IMR-90 (cell line): ENCODE results near the gene SLC12A6. TPM values are rescaled to one million over a fixed set of nuclear protein-coding genes. Genes with fewer than 3 reads are reported as not detected.

ENCODE experiments used
- ATAC-seq: fragments of 200-7000 bp; cut with Tn5 transposase; 2 replicates; pipeline ENCODE4 v1.9.1; 2020; ENCODE audit warnings: low read depth, mild to moderate bottlenecking, moderate library complexity
- BruUV-seq: library from RNA; stranded (reverse); fragments of 400-500 nt; replicated peaks from 2 replicates; lab custom pipeline; 2021; lab: Mats Ljungman, UMichigan
- CTCF ChIA-PET: fragments of 300-600 bp; formaldehyde crosslinking; extraction: SDS; loops from one replicate; lab custom pipeline; 2021; ENCODE audit warnings: antibody characterized with exemption; lab: Yijun Ruan, JAX
- POLR2A ChIA-PET: fragments of 300-600 bp; sonication (Branson Sonifier 250); formaldehyde crosslinking; loops from one replicate; lab custom pipeline; 2022; ENCODE audit warnings: antibody characterized with exemption; ENCODE audit not compliant: unreplicated experiment; lab: Charles Lee
- DNase-seq: peaks from one replicate; pipeline ENCODE4 v3.0.0; 2013
- H2AFZ ChIP-seq: replicated peaks from 2 replicates; pipeline ENCODE3; 2013; ENCODE audit warnings: low read length, mild to moderate bottlenecking; ENCODE audit not compliant: poor library complexity
- H2AK5ac ChIP-seq: 2 replicates; pipeline ENCODE4 v1.6.1; 2013; ENCODE audit warnings: low read depth, low read length, inconsistent platforms
- H2AK9ac ChIP-seq: replicated peaks from 2 replicates; pipeline ENCODE3; 2013; ENCODE audit warnings: mild to moderate bottlenecking, low read depth, low read length, moderate library complexity; ENCODE audit not compliant: poor library complexity
- H2BK120ac ChIP-seq: 2 replicates; pipeline ENCODE4 v1.6.1; 2013; ENCODE audit warnings: low read depth, low read length, inconsistent platforms
- H2BK15ac ChIP-seq: 3 replicates; pipeline ENCODE4 v1.6.1; 2013; ENCODE audit warnings: low read depth, low read length, inconsistent platforms
- H2BK20ac ChIP-seq: 2 replicates; pipeline ENCODE4 v1.6.1; 2013; ENCODE audit warnings: low read depth, mild to moderate bottlenecking, inconsistent platforms, low read length, moderate library complexity
- H2BK5ac ChIP-seq: 2 replicates; pipeline ENCODE4 v1.6.1; 2013; ENCODE audit warnings: mild to moderate bottlenecking, low read depth, low read length, inconsistent platforms; ENCODE audit not compliant: poor library complexity, severe bottlenecking
- H3K14ac ChIP-seq: replicated peaks from 2 replicates; pipeline ENCODE4 v1.6.1; 2013; ENCODE audit warnings: low read depth, low read length, inconsistent platforms
- H3K18ac ChIP-seq: 2 replicates; pipeline ENCODE4 v1.6.1; 2013; ENCODE audit warnings: low read depth, low read length, control low read depth
- H3K23ac ChIP-seq: 2 replicates; pipeline ENCODE4 v1.6.1; 2013; ENCODE audit warnings: low read depth, low read length, inconsistent platforms
- H3K27ac ChIP-seq: 2 replicates; pipeline ENCODE4 v1.5.1; 2013; ENCODE audit warnings: mild to moderate bottlenecking, control low read depth, low read length; ENCODE audit not compliant: insufficient read depth
- H3K27me3 ChIP-seq: 2 replicates; pipeline ENCODE4 v1.6.1; 2013; ENCODE audit warnings: low read length; ENCODE audit not compliant: control insufficient read depth, insufficient read depth
- H3K36me3 ChIP-seq: 2 replicates; pipeline ENCODE4 v1.6.1; 2013; ENCODE audit warnings: low read length, mixed read lengths; ENCODE audit not compliant: control insufficient read depth, insufficient read depth
- H3K4ac ChIP-seq: 2 replicates; pipeline ENCODE4 v1.6.1; 2013; ENCODE audit warnings: low read depth, low read length, inconsistent platforms
- H3K4me1 ChIP-seq: 2 replicates; pipeline ENCODE4 v1.6.1; 2013; ENCODE audit warnings: low read length, mixed read lengths; ENCODE audit not compliant: control insufficient read depth, insufficient read depth
- H3K4me2 ChIP-seq: 2 replicates; pipeline ENCODE4 v1.6.1; 2013; ENCODE audit warnings: low read depth, mild to moderate bottlenecking, control low read depth, low read length, moderate library complexity
- H3K4me3 ChIP-seq: 2 replicates; pipeline ENCODE4 v1.5.1; 2013; ENCODE audit warnings: low read depth, mild to moderate bottlenecking, control low read depth, low read length, moderate library complexity; ENCODE audit not compliant: insufficient read depth
- H3K56ac ChIP-seq: 2 replicates; pipeline ENCODE4 v1.6.1; 2013; ENCODE audit warnings: low read length, inconsistent platforms; ENCODE audit not compliant: insufficient read depth; ENCODE audit errors: extremely low read depth
- H3K79me1 ChIP-seq, 2 experiments: 2 replicates each; pipeline ENCODE4 v1.6.1; 2013; ENCODE audit warnings: low read length in 2 of 2, inconsistent platforms in 1 of 2, low read depth in 1 of 2
- H3K9ac ChIP-seq: 2 replicates; pipeline ENCODE4 v1.6.1; 2013; ENCODE audit warnings: low read depth, low read length, control low read depth
- H3K9me1 ChIP-seq: 2 replicates; pipeline ENCODE4 v1.6.1; 2013; ENCODE audit warnings: low read length, inconsistent platforms; ENCODE audit not compliant: insufficient read depth
- H3K9me3 ChIP-seq: 2 replicates; pipeline ENCODE4 v1.6.1; 2013; ENCODE audit warnings: low read length; ENCODE audit not compliant: control insufficient read depth, insufficient read depth
- H4K20me1 ChIP-seq: 2 replicates; pipeline ENCODE4 v1.6.1; 2013; ENCODE audit warnings: low read length, inconsistent platforms; ENCODE audit not compliant: insufficient read depth
- H4K5ac ChIP-seq: 2 replicates; pipeline ENCODE4 v1.6.1; 2013; ENCODE audit warnings: mild to moderate bottlenecking, low read depth, low read length, control low read depth
- H4K8ac ChIP-seq, 2 experiments: 2 replicates each; pipeline ENCODE4 v1.6.1; 2013; ENCODE audit warnings: low read depth in 2 of 2, low read length in 2 of 2, control low read depth in 1 of 2, inconsistent platforms in 1 of 2
- H4K91ac ChIP-seq: 2 replicates; pipeline ENCODE4 v1.6.1; 2013; ENCODE audit warnings: low read depth, low read length, inconsistent platforms; ENCODE audit not compliant: insufficient read depth
- BHLHE40 ChIP-seq: fragments of 150-350 bp; IDR thresholded peaks from 2 replicates; pipeline ENCODE4 v1.6.1; 2016; ENCODE audit warnings: mild to moderate bottlenecking, low read depth, low read length
- RCOR1 ChIP-seq: IDR thresholded peaks from 2 replicates; pipeline ENCODE4 v1.6.1; 2012; ENCODE audit warnings: mild to moderate bottlenecking, low read length, improper control_type of control experiment; ENCODE audit not compliant: insufficient replicate concordance
- USF2 ChIP-seq: fragments of 150-350 bp; IDR thresholded peaks from 2 replicates; pipeline ENCODE4 v1.6.1; 2017; ENCODE audit warnings: mild to moderate bottlenecking, antibody characterized with exemption, low read length, low read depth
- WGBS, 2 experiments: methylation state at CpG; one replicate each; pipeline versions ENCODE4 v1.1.5 to v1.1.7; 2013; ENCODE audit warnings: missing lambda C conversion rate in 2 of 2; ENCODE audit not compliant: insufficient read length in 1 of 2; ENCODE audit errors: extremely low coverage in 2 of 2; 5-methylcytosine and 5-hydroxymethylcytosine counted together
- dilution Hi-C: fragments of 300-500 bp; cut with HindIII; formaldehyde crosslinking; loops from one replicate; pipeline ENCODE4 v1.14.3; 2018; ENCODE audit warnings: low sequenced_read_pairs; ENCODE audit not compliant: unreplicated experiment
- in situ Hi-C: fragments of 300-500 bp; cut with MboI; formaldehyde crosslinking; loops from 3 replicates; pipeline ENCODE4 v1.14.3; 2019; ENCODE audit warnings: low sequenced_read_pairs, inconsistent platforms, mixed read lengths
- intact Hi-C: fragments of 100-400 bp; cut with micrococcal nuclease; formaldehyde crosslinking; loops from 2 replicates; pipeline ENCODE4 v1.10.0; 2022
- polyA plus RNA-seq, 3 experiments: library from polyadenylated mRNA; depleted of rRNA; stranded (reverse); fragments of >200 nt; gene quantifications; 2 replicates each; pipeline ENCODE4 v1.2.3, GENCODE V29; 2012; ENCODE audit warnings: low replicate concordance in 1 of 3
- total RNA-seq: library from RNA; depleted of rRNA; stranded (reverse); fragments of >200 nt; gene quantifications from 2 replicates; pipeline ENCODE4 v1.2.3, GENCODE V29; 2012
- TF ChIP-seq, protein P1 (sequence below): fragments of 150-350 bp; IDR thresholded peaks from 2 replicates; pipeline ENCODE4 v1.6.1; 2016; ENCODE audit warnings: low read depth, mild to moderate bottlenecking, low read length, moderate library complexity, borderline replicate concordance

Gene SLC12A6
- total and polyA plus RNA-seq, 2 of the 4 experiments (the other 2 are of a cell fraction) = 7.7 to 10.2 TPM

DNA sequence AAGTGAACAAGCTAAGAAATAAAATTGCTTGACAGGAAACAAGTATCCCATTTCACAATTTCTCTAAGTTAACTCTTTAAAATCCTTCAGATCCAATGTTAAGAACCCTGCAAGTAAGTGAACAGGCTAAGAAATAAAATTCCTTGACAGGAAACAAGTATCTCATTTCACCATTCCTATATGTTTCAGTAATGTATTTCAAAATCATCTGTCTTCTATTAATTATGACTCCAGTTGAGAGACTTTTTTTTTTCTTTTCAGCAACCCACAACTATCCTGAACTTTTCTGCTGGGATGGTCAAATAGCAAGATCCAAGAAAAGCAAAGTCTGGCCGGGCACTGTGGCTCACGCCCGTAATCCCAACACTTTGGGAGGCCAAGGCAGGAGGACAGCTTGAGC is 2.4 kb upstream of the SLC12A6 start:
- Histone ChIP-seq H3K9ac (no peak overlapping the region), H3K27ac (no peak overlapping the region), H3K23ac (no peak overlapping the region), H4K20me1 (peaks cover 3% of the 10 kb centered on the region; the same call in 1 of the 2 replicates), H3K36me3 (peaks cover 7% of the 10 kb centered on the region), H4K91ac (no peak overlapping the region), H3K4me1 (peaks cover 10% of the 10 kb centered on the region), H3K9me1 (0 out of 2 replicates have a peak, but pooled peaks cover 3% of the 10 kb centered on the region), H2BK120ac (no peak overlapping the region), H3K14ac (no peak overlapping the region), H2BK5ac (no peak overlapping the region), H3K4ac (no peak overlapping the region), H2AK9ac (no peak overlapping the region), H2AK5ac (no peak overlapping the region), H4K8ac (no peak overlapping the region), H2BK20ac (no peak overlapping the region), H3K4me2 (no peak overlapping the region), H3K27me3 (no peaks in the 10 kb centered on the region), H3K9me3 (no peaks in the 10 kb centered on the region), H2AFZ (no peak overlapping the region), H3K4me3 (no peak overlapping the region), H3K56ac (no peak overlapping the region), H3K18ac (no peak overlapping the region), H2BK15ac (no peak overlapping the region), H4K5ac (no peak overlapping the region), H3K79me1 (peaks cover 6 to 36% of the 10 kb centered on the region in 2 experiments; a peak in 3 of 4 replicates)
- ATAC-seq = no peak
- in situ Hi-C loops = no loop called here
- ChIA-PET CTCF (interaction anchor here (1.0 kb wide), 1 partner anchor 28 kb away, joined by 3 read pairs; no protein-coding TSS in a partner anchor), POLR2A (no interaction called here)
- DNase-seq = no peak
- no peak for TF ChIP-seq USF2
- TF ChIP-seq BHLHE40 = no peak
- TF ChIP-seq, protein P1, sequence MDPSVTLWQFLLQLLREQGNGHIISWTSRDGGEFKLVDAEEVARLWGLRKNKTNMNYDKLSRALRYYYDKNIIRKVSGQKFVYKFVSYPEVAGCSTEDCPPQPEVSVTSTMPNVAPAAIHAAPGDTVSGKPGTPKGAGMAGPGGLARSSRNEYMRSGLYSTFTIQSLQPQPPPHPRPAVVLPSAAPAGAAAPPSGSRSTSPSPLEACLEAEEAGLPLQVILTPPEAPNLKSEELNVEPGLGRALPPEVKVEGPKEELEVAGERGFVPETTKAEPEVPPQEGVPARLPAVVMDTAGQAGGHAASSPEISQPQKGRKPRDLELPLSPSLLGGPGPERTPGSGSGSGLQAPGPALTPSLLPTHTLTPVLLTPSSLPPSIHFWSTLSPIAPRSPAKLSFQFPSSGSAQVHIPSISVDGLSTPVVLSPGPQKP = no peak
- no peak for TF ChIP-seq RCOR1
- dilution Hi-C loops = no loop called here
- no TSS peak for BruUV-seq
- 96% methylated on average over 3 of the region's 3 CpGs; no CpG with 5 or more reads in 1 of the 2 experiments for WGBS, 2 experiments
- intact Hi-C loops = no loop called here
